Transverse colon (tissue), 4 donors: ENCODE measurements around the gene SMIM20.

Source experiments
- CTCF ChIP-seq, 5 experiments: fragments of 200-600 bp in 3 of 5; fragments of 450-650 bp in 2 of 5; sonication (generic) in 3 of 5; IDR thresholded peaks; 1 replicate in 2 of 5; 2 replicates in 3 of 5; pipeline ENCODE4 v1.5.1; 2016 to 2017; ENCODE audit warnings: antibody characterized with exemption in 5 of 5, inconsistent platforms in 3 of 5, mild to moderate bottlenecking in 2 of 5, moderate library complexity in 1 of 5
- EP300 ChIP-seq: sonication (generic); formaldehyde crosslinking; IDR thresholded peaks from one replicate; pipeline ENCODE4 v1.6.1; 2017; ENCODE audit warnings: antibody characterized with exemption, low read depth
- POLR2A ChIP-seq: fragments of 450-650 bp; IDR thresholded peaks from one replicate; pipeline ENCODE4 v1.6.1; 2016; ENCODE audit warnings: antibody characterized with exemption, mild to moderate bottlenecking, moderate library complexity
- POLR2AphosphoS5 ChIP-seq, 3 donors: sonication (generic); formaldehyde crosslinking; IDR thresholded peaks; one replicate each; pipeline ENCODE4 v1.6.1; 2016; ENCODE audit warnings: antibody characterized with exemption in 3 of 3

GRCh38 chr4:25889589-25890503 is 24.2 kb upstream of the SMIM20 start:
- TF ChIP-seq CTCF (IDR thresholded peaks at IDR 0.05) (no peak), POLR2AphosphoS5 (IDR thresholded peaks at IDR 0.05) (no peak), POLR2A (no peak), EP300 (no peak)
